Hematopoietic multipotent progenitor cell (in vitro differentiated cells): ENCODE data around the gene DUSP9. TPM values are rescaled to one million over a fixed set of nuclear protein-coding genes. Genes with fewer than 3 reads are reported as not detected.

ENCODE experiments used
- DNase-seq, 3 donors: peaks; one replicate each; pipeline ENCODE4 v3.0.0-alpha.2; 2011 to 2015; ENCODE audit warnings: low read depth in 2 of 3, low spot score in 2 of 3
- total RNA-seq: library from RNA; depleted of rRNA; stranded (reverse); fragments of >200 nt; gene quantifications from one replicate; pipeline ENCODE4 v1.2.3, GENCODE V29; 2012

The DUSP9 gene
- total RNA-seq, 1 donor: not detected

- DNase-seq: no peak
Measured at GRCh38 chrX:153621949-153622598, 24.9 kb upstream of the DUSP9 start.

GRCh38 chrX:153622661-153623309 lies 24.2 kb upstream of the DUSP9 start:
- no peak for DNase-seq

- DNase-seq: no peak
Measured at GRCh38 chrX:153623310-153624029, 23.5 kb upstream of the DUSP9 start.

- no peak for DNase-seq
Measured at GRCh38 chrX:153624196-153625091, 22.6 kb upstream of the DUSP9 start.

- DNase-seq: no peak
Measured at GRCh38 chrX:153625271-153626024, 21.6 kb upstream of the DUSP9 start.

- no peak for DNase-seq
Measured at GRCh38 chrX:153626025-153626633, 20.9 kb upstream of the DUSP9 start.

- DNase-seq: no peak
Measured at GRCh38 chrX:153626863-153627674, 19.9 kb upstream of the DUSP9 start.

- DNase-seq: no peak
Measured at GRCh38 chrX:153627675-153628111, 19.3 kb upstream of the DUSP9 start.

GRCh38 chrX:153628129-153628528 lies 18.9 kb upstream of the DUSP9 start:
- DNase-seq: no peak

GRCh38 chrX:153628665-153629064 lies 18.3 kb upstream of the DUSP9 start:
- DNase-seq: no peak

GRCh38 chrX:153631346-153631745 lies 15.7 kb upstream of the DUSP9 start:
- no peak for DNase-seq

- DNase-seq: no peak
Measured at GRCh38 chrX:153631907-153632594, 15.0 kb upstream of the DUSP9 start.

- no peak for DNase-seq
Measured at GRCh38 chrX:153632595-153632946, 14.4 kb upstream of the DUSP9 start.

- no peak for DNase-seq
Measured at GRCh38 chrX:153633048-153633447, 14.0 kb upstream of the DUSP9 start.

GRCh38 chrX:153633607-153634180 lies 13.3 kb upstream of the DUSP9 start:
- no peak for DNase-seq

GRCh38 chrX:153634236-153634635 lies 12.8 kb upstream of the DUSP9 start:
- DNase-seq: no peak

- no peak for DNase-seq
Measured at GRCh38 chrX:153634832-153635231, 12.2 kb upstream of the DUSP9 start.

- no peak for DNase-seq
Measured at GRCh38 chrX:153635388-153635787, 11.6 kb upstream of the DUSP9 start.
